HepG2 (cell line): ENCODE measurements around the gene ZNF581. TPM values are rescaled to one million over a fixed set of nuclear protein-coding genes. Genes with fewer than 3 reads are reported as not detected.

Source experiments
- DPF2 ChIP-seq: sonication (generic); formaldehyde crosslinking; IDR thresholded peaks from 2 replicates; pipeline ENCODE4 v1.4.0; 2020; ENCODE audit warnings: mild to moderate bottlenecking, low read depth, missing genetic modification reagents, borderline replicate concordance
- GZF1 ChIP-seq: sonication (generic); formaldehyde crosslinking; IDR thresholded peaks from 2 replicates; pipeline ENCODE4 v1.5.1; 2020; ENCODE audit warnings: mild to moderate bottlenecking, missing genetic modification reagents
- KAT7 ChIP-seq: IDR thresholded peaks from 2 replicates; pipeline ENCODE4 v1.6.1; 2018; ENCODE audit warnings: borderline replicate concordance, missing compliant biosample characterization
- LCORL ChIP-seq, 2 experiments: fragments of 450-650 bp in 1 of 2; sonication (generic) in 1 of 2; formaldehyde crosslinking in 1 of 2; IDR thresholded peaks; 2 replicates each; pipeline versions ENCODE4 v1.5.0 to v1.6.1; 2017 to 2020; ENCODE audit warnings: antibody characterized with exemption in 1 of 2, missing genetic modification reagents in 1 of 2
- POGZ ChIP-seq: sonication (generic); formaldehyde crosslinking; IDR thresholded peaks from 2 replicates; pipeline ENCODE4 v1.4.0; 2020; ENCODE audit warnings: mild to moderate bottlenecking, missing genetic modification reagents
- ZBTB38 ChIP-seq: sonication (generic); formaldehyde crosslinking; IDR thresholded peaks from 2 replicates; pipeline ENCODE4 v1.5.1; 2020; ENCODE audit warnings: mild to moderate bottlenecking, missing genetic modification reagents
- ZNF207 ChIP-seq: fragments of 450-650 bp; IDR thresholded peaks from 2 replicates; pipeline ENCODE4 v1.6.1; 2016; ENCODE audit warnings: antibody characterized with exemption, borderline replicate concordance
- polyA plus RNA-seq, 8 experiments: library from polyadenylated mRNA; depleted of rRNA in 3 of 8; stranded (reverse) in 7 of 8; unstranded in 1 of 8; fragments of >200 nt; fragmentation: Illumina TruSeq in 4 of 8; extraction: Trizol in 4 of 8; gene quantifications; 2 replicates each; pipeline versions ENCODE4 v1.2.1 to v1.2.3, GENCODE V29; 2011 to 2016; ENCODE audit warnings: low read depth in 4 of 8, missing spikeins in 1 of 8, mixed read lengths in 1 of 8; ENCODE audit not compliant: insufficient read depth in 1 of 8
- total RNA-seq, 5 experiments: library from RNA; depleted of rRNA; stranded (reverse); fragments of >200 nt; fragmentation: Illumina TruSeq; extraction: Trizol; gene quantifications; 2 replicates each; pipeline ENCODE4 v1.2.3, GENCODE V29; 2016; ENCODE audit warnings: low read depth in 1 of 5
- TF ChIP-seq, protein P1 (sequence below): sonication (generic); formaldehyde crosslinking; IDR thresholded peaks from 2 replicates; pipeline ENCODE4 v1.9.0; 2021; ENCODE audit warnings: missing genetic modification reagents, mild to moderate bottlenecking, borderline replicate concordance
- TF ChIP-seq, protein P2 (sequence below): sonication (generic); formaldehyde crosslinking; IDR thresholded peaks from 2 replicates; pipeline ENCODE4 v1.4.0; 2020; ENCODE audit warnings: low read depth, mild to moderate bottlenecking, missing genetic modification reagents
- TF ChIP-seq, protein P3 (sequence below): sonication (generic); formaldehyde crosslinking; conservative IDR thresholded peaks from 2 replicates; pipeline ENCODE4 v1.8.0; 2022; ENCODE audit warnings: missing genetic modification reagents
- TF ChIP-seq, protein P4 (sequence below): sonication (generic); formaldehyde crosslinking; IDR thresholded peaks from 2 replicates; pipeline ENCODE4 v1.4.0; 2020; ENCODE audit warnings: missing genetic modification reagents
- TF ChIP-seq, protein P5 (sequence below): sonication (generic); formaldehyde crosslinking; IDR thresholded peaks from 2 replicates; pipeline ENCODE4 v1.9.0; 2021; ENCODE audit warnings: missing genetic modification reagents, borderline replicate concordance

The ZNF581 gene
- total and polyA plus RNA-seq, 2 of the 13 experiments (the other 11 are each of a cell fraction or from before 2014, with no cell fraction given), result 19.6 to 49.5 TPM

DNA sequence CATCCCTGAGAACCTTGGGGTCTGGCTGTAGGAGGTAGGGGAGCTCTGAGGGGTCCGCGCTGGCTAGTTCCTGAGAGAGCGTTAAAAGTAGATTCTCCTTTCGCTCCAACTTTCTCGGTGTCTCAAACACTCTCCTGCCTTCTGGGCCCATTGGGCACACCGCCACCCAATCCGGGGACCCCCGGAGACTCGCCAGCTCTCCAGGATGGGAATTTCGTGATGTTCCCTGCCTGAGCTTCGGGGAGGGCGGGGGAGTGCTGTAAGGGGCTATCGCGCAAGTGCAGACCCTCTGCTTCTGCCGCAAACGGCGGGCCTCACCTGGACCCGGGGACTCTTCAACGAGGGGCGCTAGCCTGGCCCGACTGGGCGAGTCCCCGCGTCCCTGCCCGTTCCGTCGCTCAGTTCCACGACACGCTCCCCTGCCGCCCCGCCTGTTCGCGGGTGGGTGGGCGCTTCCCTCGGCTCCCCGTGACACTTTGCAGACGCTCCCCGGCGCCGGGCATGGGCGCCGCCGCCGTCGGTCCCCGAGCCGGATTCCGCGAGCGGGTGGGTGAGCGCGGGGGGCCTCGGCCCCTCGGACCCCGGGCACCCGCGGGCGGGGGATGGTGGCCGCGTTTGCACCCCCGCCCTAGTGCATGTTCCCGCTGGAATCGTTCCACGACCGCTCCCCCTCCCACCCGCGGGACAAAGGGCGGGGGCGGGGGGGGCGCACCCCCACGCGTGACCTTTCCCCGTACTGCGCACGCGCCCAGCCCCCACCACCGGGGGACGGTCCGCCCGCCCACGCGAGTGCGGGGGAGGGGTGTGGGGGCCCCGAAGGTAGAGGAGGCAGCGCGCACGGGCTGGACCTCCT lies 4.5 kb downstream of the ZNF581 start, which contains the start of gene CCDC106 (continued):
- no peak; the same call in 1 of the 2 replicates for TF ChIP-seq POGZ (CRISPR knock-in tag)
- no peak for TF ChIP-seq LCORL (IDR thresholded peaks at IDR 0.05)
- TF ChIP-seq LCORL (CRISPR knock-in tag; IDR thresholded peaks at IDR 0.05), result no peak
- TF ChIP-seq, protein P1, sequence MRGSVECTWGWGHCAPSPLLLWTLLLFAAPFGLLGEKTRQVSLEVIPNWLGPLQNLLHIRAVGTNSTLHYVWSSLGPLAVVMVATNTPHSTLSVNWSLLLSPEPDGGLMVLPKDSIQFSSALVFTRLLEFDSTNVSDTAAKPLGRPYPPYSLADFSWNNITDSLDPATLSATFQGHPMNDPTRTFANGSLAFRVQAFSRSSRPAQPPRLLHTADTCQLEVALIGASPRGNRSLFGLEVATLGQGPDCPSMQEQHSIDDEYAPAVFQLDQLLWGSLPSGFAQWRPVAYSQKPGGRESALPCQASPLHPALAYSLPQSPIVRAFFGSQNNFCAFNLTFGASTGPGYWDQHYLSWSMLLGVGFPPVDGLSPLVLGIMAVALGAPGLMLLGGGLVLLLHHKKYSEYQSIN, result no peak
- TF ChIP-seq, protein P2, sequence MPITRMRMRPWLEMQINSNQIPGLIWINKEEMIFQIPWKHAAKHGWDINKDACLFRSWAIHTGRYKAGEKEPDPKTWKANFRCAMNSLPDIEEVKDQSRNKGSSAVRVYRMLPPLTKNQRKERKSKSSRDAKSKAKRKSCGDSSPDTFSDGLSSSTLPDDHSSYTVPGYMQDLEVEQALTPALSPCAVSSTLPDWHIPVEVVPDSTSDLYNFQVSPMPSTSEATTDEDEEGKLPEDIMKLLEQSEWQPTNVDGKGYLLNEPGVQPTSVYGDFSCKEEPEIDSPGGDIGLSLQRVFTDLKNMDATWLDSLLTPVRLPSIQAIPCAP (CRISPR knock-in tag), result no peak
- TF ChIP-seq, protein P3, sequence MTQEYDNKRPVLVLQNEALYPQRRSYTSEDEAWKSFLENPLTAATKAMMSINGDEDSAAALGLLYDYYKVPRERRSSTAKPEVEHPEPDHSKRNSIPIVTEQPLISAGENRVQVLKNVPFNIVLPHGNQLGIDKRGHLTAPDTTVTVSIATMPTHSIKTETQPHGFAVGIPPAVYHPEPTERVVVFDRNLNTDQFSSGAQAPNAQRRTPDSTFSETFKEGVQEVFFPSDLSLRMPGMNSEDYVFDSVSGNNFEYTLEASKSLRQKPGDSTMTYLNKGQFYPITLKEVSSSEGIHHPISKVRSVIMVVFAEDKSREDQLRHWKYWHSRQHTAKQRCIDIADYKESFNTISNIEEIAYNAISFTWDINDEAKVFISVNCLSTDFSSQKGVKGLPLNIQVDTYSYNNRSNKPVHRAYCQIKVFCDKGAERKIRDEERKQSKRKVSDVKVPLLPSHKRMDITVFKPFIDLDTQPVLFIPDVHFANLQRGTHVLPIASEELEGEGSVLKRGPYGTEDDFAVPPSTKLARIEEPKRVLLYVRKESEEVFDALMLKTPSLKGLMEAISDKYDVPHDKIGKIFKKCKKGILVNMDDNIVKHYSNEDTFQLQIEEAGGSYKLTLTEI (CRISPR knock-in tag), result no peak
- TF ChIP-seq KAT7 (CRISPR knock-in tag), result peak; percentile 79; the same call in 1 of the 2 replicates
- no peak for TF ChIP-seq DPF2
- TF ChIP-seq ZNF207, result no peak
- TF ChIP-seq, protein P4, sequence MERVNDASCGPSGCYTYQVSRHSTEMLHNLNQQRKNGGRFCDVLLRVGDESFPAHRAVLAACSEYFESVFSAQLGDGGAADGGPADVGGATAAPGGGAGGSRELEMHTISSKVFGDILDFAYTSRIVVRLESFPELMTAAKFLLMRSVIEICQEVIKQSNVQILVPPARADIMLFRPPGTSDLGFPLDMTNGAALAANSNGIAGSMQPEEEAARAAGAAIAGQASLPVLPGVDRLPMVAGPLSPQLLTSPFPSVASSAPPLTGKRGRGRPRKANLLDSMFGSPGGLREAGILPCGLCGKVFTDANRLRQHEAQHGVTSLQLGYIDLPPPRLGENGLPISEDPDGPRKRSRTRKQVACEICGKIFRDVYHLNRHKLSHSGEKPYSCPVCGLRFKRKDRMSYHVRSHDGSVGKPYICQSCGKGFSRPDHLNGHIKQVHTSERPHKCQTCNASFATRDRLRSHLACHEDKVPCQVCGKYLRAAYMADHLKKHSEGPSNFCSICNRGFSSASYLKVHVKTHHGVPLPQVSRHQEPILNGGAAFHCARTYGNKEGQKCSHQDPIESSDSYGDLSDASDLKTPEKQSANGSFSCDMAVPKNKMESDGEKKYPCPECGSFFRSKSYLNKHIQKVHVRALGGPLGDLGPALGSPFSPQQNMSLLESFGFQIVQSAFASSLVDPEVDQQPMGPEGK (CRISPR knock-in tag), result peak; percentile 93
- TF ChIP-seq, protein P5, sequence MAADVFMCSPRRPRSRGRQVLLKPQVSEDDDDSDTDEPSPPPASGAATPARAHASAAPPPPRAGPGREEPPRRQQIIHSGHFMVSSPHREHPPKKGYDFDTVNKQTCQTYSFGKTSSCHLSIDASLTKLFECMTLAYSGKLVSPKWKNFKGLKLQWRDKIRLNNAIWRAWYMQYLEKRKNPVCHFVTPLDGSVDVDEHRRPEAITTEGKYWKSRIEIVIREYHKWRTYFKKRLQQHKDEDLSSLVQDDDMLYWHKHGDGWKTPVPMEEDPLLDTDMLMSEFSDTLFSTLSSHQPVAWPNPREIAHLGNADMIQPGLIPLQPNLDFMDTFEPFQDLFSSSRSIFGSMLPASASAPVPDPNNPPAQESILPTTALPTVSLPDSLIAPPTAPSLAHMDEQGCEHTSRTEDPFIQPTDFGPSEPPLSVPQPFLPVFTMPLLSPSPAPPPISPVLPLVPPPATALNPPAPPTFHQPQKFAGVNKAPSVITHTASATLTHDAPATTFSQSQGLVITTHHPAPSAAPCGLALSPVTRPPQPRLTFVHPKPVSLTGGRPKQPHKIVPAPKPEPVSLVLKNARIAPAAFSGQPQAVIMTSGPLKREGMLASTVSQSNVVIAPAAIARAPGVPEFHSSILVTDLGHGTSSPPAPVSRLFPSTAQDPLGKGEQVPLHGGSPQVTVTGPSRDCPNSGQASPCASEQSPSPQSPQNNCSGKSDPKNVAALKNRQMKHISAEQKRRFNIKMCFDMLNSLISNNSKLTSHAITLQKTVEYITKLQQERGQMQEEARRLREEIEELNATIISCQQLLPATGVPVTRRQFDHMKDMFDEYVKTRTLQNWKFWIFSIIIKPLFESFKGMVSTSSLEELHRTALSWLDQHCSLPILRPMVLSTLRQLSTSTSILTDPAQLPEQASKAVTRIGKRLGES (CRISPR knock-in tag), result no peak
- no peak for TF ChIP-seq GZF1
- TF ChIP-seq ZBTB38 (CRISPR knock-in tag), result peak; percentile 82; the same call in 1 of the 2 replicates
